Astrocyte of the spinal cord (primary cell): ENCODE data around the gene POMT2.
"Not testable (repeated sequence)": the region's sequence is repeated elsewhere in the genome, so short reads cannot be mapped to it uniquely, and the experiment has no call there.

Source experiments
- DNase-seq: peaks from one replicate; pipeline ENCODE4 v3.0.0; 2011; ENCODE audit warnings: low read depth, low spot score
- H3K4me3 ChIP-seq: 2 replicates; pipeline ENCODE4 v1.5.1; 2011; ENCODE audit warnings: low read depth, mild to moderate bottlenecking, low read length, moderate library complexity
- CTCF ChIP-seq: IDR thresholded peaks from 2 replicates; pipeline ENCODE4 v1.5.1; 2012; ENCODE audit warnings: low read depth, mild to moderate bottlenecking, low read length, inconsistent platforms
- in situ Hi-C: cut with HindIII; loops from 2 replicates; pipeline ENCODE4 v1.10.0; 2017; ENCODE audit warnings: low sequenced_read_pairs

The POMT2 gene

GRCh38 chr14:77340389-77340788 lies 19.7 kb upstream of the POMT2 start:
- no peak for DNase-seq
- in situ Hi-C loops: no loop called here
- TF ChIP-seq CTCF: no peak
- H3K4me3 ChIP-seq: no peak overlapping the region

- no peak for DNase-seq
These were observed 18.7 kb upstream of the POMT2 start for GRCh38 chr14:77339407-77339806.

GRCh38 chr14:77338302-77338701 lies 17.6 kb upstream of the POMT2 start:
- DNase-seq: no peak
- no peak for TF ChIP-seq CTCF
- in situ Hi-C loops: no loop called here
- no peak overlapping the region for H3K4me3 ChIP-seq

More at GRCh38 chr14:77339407-77339806, 18.7 kb upstream of the POMT2 start:
- in situ Hi-C loops: no loop called here
- H3K4me3 ChIP-seq: no peak overlapping the region
- no peak for TF ChIP-seq CTCF

- no peak for TF ChIP-seq CTCF
- in situ Hi-C loops: no loop called here
- DNase-seq: no peak
- H3K4me3 ChIP-seq: no peak overlapping the region
These were observed 17.2 kb upstream of the POMT2 start for GRCh38 chr14:77337880-77338279.

GRCh38 chr14:77337255-77337654 lies 16.6 kb upstream of the POMT2 start:
- H3K4me3 ChIP-seq, in situ Hi-C loops, DNase-seq: not testable (repeated sequence)

GRCh38 chr14:77335576-77335975 lies 14.9 kb upstream of the POMT2 start:
- H3K4me3 ChIP-seq: no peak overlapping the region
- TF ChIP-seq CTCF: no peak
- DNase-seq: no peak
- in situ Hi-C loops: no loop called here

- no peak for TF ChIP-seq CTCF
- DNase-seq: no peak
- in situ Hi-C loops: no loop called here
- no peak overlapping the region for H3K4me3 ChIP-seq
These were observed 9.2 kb upstream of the POMT2 start for GRCh38 chr14:77329872-77330271.
